AG04450 (cell line): Measurements from ENCODE around the gene RNF220. TPM values are rescaled to one million over a fixed set of nuclear protein-coding genes. Genes with fewer than 3 reads are reported as not detected.

ENCODE experiments used
- CTCF ChIA-PET: fragments of 300-600, 350-600 bp; formaldehyde crosslinking; extraction: SDS; loops from one replicate; lab custom pipeline; 2022; ENCODE audit warnings: antibody characterized with exemption, inconsistent platforms; lab: Charles Lee
- POLR2A ChIA-PET: fragments of 350-600 bp; formaldehyde crosslinking; extraction: SDS; loops from one replicate; lab custom pipeline; 2021; ENCODE audit warnings: antibody characterized with exemption, inconsistent platforms; lab: Yijun Ruan, JAX
- DNase-seq: peaks from one replicate; pipeline ENCODE4 v3.0.0-alpha.2; 2011; ENCODE audit warnings: low read depth, low spot score
- H3K27ac ChIP-seq: one replicate; pipeline ENCODE4 v1.5.1; 2012; ENCODE audit warnings: low read depth, low read length, control low read depth
- H3K27me3 ChIP-seq: one replicate; pipeline ENCODE4 v1.6.0; 2012; ENCODE audit warnings: low read length; ENCODE audit not compliant: control insufficient read depth, insufficient read depth
- H3K4me3 ChIP-seq: 2 replicates; pipeline ENCODE4 v1.5.1; 2011; ENCODE audit warnings: mild to moderate bottlenecking, low read depth, low read length, control low read depth
- H3K9me3 ChIP-seq: 2 replicates; pipeline ENCODE4 v1.5.1; 2012; ENCODE audit warnings: low read length; ENCODE audit not compliant: control insufficient read depth, insufficient read depth
- CTCF ChIP-seq: IDR thresholded peaks from 2 replicates; pipeline ENCODE4 v1.5.1; 2011; ENCODE audit warnings: low read depth, low read length, control low read depth, inconsistent platforms
- polyA plus RNA-seq: library from polyadenylated mRNA; depleted of rRNA; stranded (reverse); fragments of >200 nt; gene quantifications from 2 replicates; pipeline ENCODE4 v1.2.3, GENCODE V29; 2011

Gene RNF220
- polyA plus RNA-seq, 1 experiment = 46.4 TPM

GRCh38 chr1:44471911-44472453 is 66.9 kb downstream of the RNF220 start:
- ChIA-PET CTCF (no interaction called here), POLR2A (no interaction called here)
- no peaks in the 10 kb centered on the region for H3K9me3 ChIP-seq
- no peak for TF ChIP-seq CTCF
- H3K27ac ChIP-seq = no peak overlapping the region
- peaks cover 4% of the 10 kb centered on the region for H3K27me3 ChIP-seq
- H3K4me3 ChIP-seq = no peak overlapping the region
- DNase-seq = no peak

- H3K27me3 ChIP-seq = peaks cover 11% of the 10 kb centered on the region
Observed at GRCh38 chr1:44472620-44473525, 67.8 kb downstream of the RNF220 start.

GRCh38 chr1:44476891-44477290 is 71.8 kb downstream of the RNF220 start:
- CTCF ChIA-PET = no interaction called here

More at GRCh38 chr1:44472620-44473525, 67.8 kb downstream of the RNF220 start:
- TF ChIP-seq CTCF = no peak
- ChIA-PET POLR2A (no interaction called here), CTCF (no interaction called here)
- H3K4me3 ChIP-seq = no peak overlapping the region
- DNase-seq = no peak
- H3K27ac ChIP-seq = no peak overlapping the region
- no peaks in the 10 kb centered on the region for H3K9me3 ChIP-seq

GRCh38 chr1:44481701-44482100 is 76.6 kb downstream of the RNF220 start:
- ChIA-PET CTCF (no interaction called here), POLR2A (no interaction called here)
- DNase-seq = no peak
- Histone ChIP-seq H3K9me3 (no peaks in the 10 kb centered on the region), H3K27ac (no peak overlapping the region), H3K4me3 (no peak overlapping the region), H3K27me3 (peaks cover 39% of the 10 kb centered on the region)
- TF ChIP-seq CTCF = no peak

More at GRCh38 chr1:44476891-44477290, 71.8 kb downstream of the RNF220 start:
- no peak for TF ChIP-seq CTCF
- POLR2A ChIA-PET = no interaction called here
- H3K4me3 ChIP-seq = no peak overlapping the region
- H3K27ac ChIP-seq = no peak overlapping the region
- H3K27me3 ChIP-seq = peaks cover 27% of the 10 kb centered on the region
- H3K9me3 ChIP-seq = no peaks in the 10 kb centered on the region
- no peak for DNase-seq
